Epithelial cell of esophagus (primary cell): Measurements from ENCODE around the gene TEX14.

Source experiments
- DNase-seq: peaks from one replicate; pipeline ENCODE4 v3.0.0; 2010; ENCODE audit warnings: low read depth
- H3K4me3 ChIP-seq: 2 replicates; pipeline ENCODE4 v1.5.1; 2011; ENCODE audit warnings: mild to moderate bottlenecking, low read length, control low read depth
- CTCF ChIP-seq: IDR thresholded peaks from 2 replicates; pipeline ENCODE4 v1.5.1; 2011; ENCODE audit warnings: low read depth, mild to moderate bottlenecking, low read length, control low read depth, inconsistent platforms; ENCODE audit not compliant: insufficient read depth; ENCODE audit errors: missing control alignments

The TEX14 gene

GRCh38 chr17:58605470-58605869 lies 86.4 kb downstream of the TEX14 start:
- DNase-seq: no peak
- no peak for TF ChIP-seq CTCF
- H3K4me3 ChIP-seq: no peak overlapping the region

GRCh38 chr17:58601976-58602375 lies 89.9 kb downstream of the TEX14 start:
- no peak for TF ChIP-seq CTCF
- no peak for DNase-seq
- no peak overlapping the region for H3K4me3 ChIP-seq

GRCh38 chr17:58597371-58597770 lies 94.5 kb downstream of the TEX14 start:
- TF ChIP-seq CTCF: no peak
- DNase-seq: no peak
- no peak overlapping the region for H3K4me3 ChIP-seq

GRCh38 chr17:58595194-58595792 lies 96.6 kb downstream of the TEX14 start:
- peak; percentile 3 for TF ChIP-seq CTCF
- peak; percentile 17 for DNase-seq
- no peak overlapping the region for H3K4me3 ChIP-seq

- DNase-seq: no peak
- no peak for TF ChIP-seq CTCF
- H3K4me3 ChIP-seq: no peak overlapping the region
Measured at GRCh38 chr17:58593123-58593522, 98.7 kb downstream of the TEX14 start.

GRCh38 chr17:58591455-58591854 lies 100.4 kb downstream of the TEX14 start:
- no peak overlapping the region for H3K4me3 ChIP-seq
- DNase-seq: no peak
- TF ChIP-seq CTCF: no peak

- no peak for DNase-seq
- no peak overlapping the region for H3K4me3 ChIP-seq
- TF ChIP-seq CTCF: no peak
Measured at GRCh38 chr17:58590377-58590776, 101.5 kb downstream of the TEX14 start.
